ENCODE measurements around the gene ZNF365.

The ZNF365 gene

GRCh38 chr10:62424026-62424425 lies 49.9 kb downstream of the ZNF365 start:
- no peak for DNase-seq

GRCh38 chr10:62426086-62426485 lies 51.9 kb downstream of the ZNF365 start:
- DNase-seq: peak; percentile 37 to 57

GRCh38 chr10:62426600-62426999 lies 52.4 kb downstream of the ZNF365 start:
- no peak for DNase-seq

- DNase-seq: no peak
These were observed 56.7 kb downstream of the ZNF365 start for GRCh38 chr10:62430881-62431280.

- peak; percentile 68 to 71 for DNase-seq
These were observed 59.1 kb downstream of the ZNF365 start for GRCh38 chr10:62433181-62433692.

- no peak for DNase-seq
These were observed 59.7 kb downstream of the ZNF365 start for GRCh38 chr10:62433901-62434300.

GRCh38 chr10:62437696-62438095 lies 63.5 kb downstream of the ZNF365 start:
- DNase-seq: no peak

GRCh38 chr10:62442006-62442405 lies 67.8 kb downstream of the ZNF365 start:
- DNase-seq: no peak

- DNase-seq: no peak
These were observed 68.9 kb downstream of the ZNF365 start for GRCh38 chr10:62442894-62443669.

- no peak for DNase-seq
These were observed 69.7 kb downstream of the ZNF365 start for GRCh38 chr10:62443866-62444265.

GRCh38 chr10:62446627-62447026 lies 72.5 kb downstream of the ZNF365 start:
- no peak for DNase-seq

- DNase-seq: no peak
These were observed 76.9 kb downstream of the ZNF365 start for GRCh38 chr10:62450912-62451610.

- DNase-seq: no peak
These were observed 77.4 kb downstream of the ZNF365 start for GRCh38 chr10:62451611-62451975.
